HepG2 (cell line): ENCODE results near the gene LRIG3. TPM values are rescaled to one million over a fixed set of nuclear protein-coding genes. Genes with fewer than 3 reads are reported as not detected.

ENCODE experiments used
- BCL6 ChIP-seq: IDR thresholded peaks from 2 replicates; pipeline ENCODE4 v1.6.1; 2016; ENCODE audit warnings: missing genetic modification reagents, missing compliant biosample characterization
- CBX2 ChIP-seq, 2 experiments: fragments of 200-600 bp in 1 of 2; sonication (generic); formaldehyde crosslinking in 1 of 2; IDR thresholded peaks; 2 replicates each; pipeline versions ENCODE4 v1.7.0 to v1.8.1; 2018 to 2022; ENCODE audit warnings: low read depth in 2 of 2, low read length in 1 of 2, mild to moderate bottlenecking in 1 of 2, missing genetic modification reagents in 1 of 2
- ELF3 ChIP-seq: IDR thresholded peaks from 2 replicates; pipeline ENCODE4 v1.6.1; 2016; ENCODE audit warnings: missing genetic modification reagents, missing compliant biosample characterization
- EZH2 ChIP-seq: conservative IDR thresholded peaks from 2 replicates; pipeline ENCODE4 v1.6.1; 2012; ENCODE audit warnings: mild to moderate bottlenecking, low read depth, low read length, moderate library complexity
- FOXJ3 ChIP-seq: sonication (generic); formaldehyde crosslinking; IDR thresholded peaks from 2 replicates; pipeline ENCODE4 v1.4.0; 2020; ENCODE audit warnings: missing genetic modification reagents, mild to moderate bottlenecking, borderline replicate concordance
- GTF3A ChIP-seq: sonication (generic); formaldehyde crosslinking; conservative IDR thresholded peaks from 2 replicates; pipeline ENCODE4 v1.4.0; 2020; ENCODE audit warnings: mild to moderate bottlenecking, missing genetic modification reagents
- KDM6A ChIP-seq: IDR thresholded peaks from 2 replicates; pipeline ENCODE4 v1.6.1; 2016; ENCODE audit warnings: low read depth
- MIER3 ChIP-seq: IDR thresholded peaks from 2 replicates; pipeline ENCODE4 v1.6.1; 2016; ENCODE audit warnings: missing compliant biosample characterization, borderline replicate concordance
- MIXL1 ChIP-seq: IDR thresholded peaks from 2 replicates; pipeline ENCODE4 v1.6.1; 2016
- MZF1 ChIP-seq: sonication (generic); formaldehyde crosslinking; IDR thresholded peaks from 2 replicates; pipeline ENCODE4 v1.8.1; 2023; ENCODE audit warnings: mild to moderate bottlenecking, missing genetic modification reagents, borderline replicate concordance
- PCBP2 ChIP-seq: fragments of 200-400 bp; formaldehyde crosslinking; optimal IDR thresholded peaks from 2 replicates; pipeline ENCODE3; 2018; ENCODE audit warnings: low read length, low read depth; ENCODE audit not compliant: poor library complexity, severe bottlenecking
- SALL1 ChIP-seq: sonication (generic); formaldehyde crosslinking; IDR thresholded peaks from 2 replicates; pipeline ENCODE4 v1.8.0; 2022; ENCODE audit warnings: mild to moderate bottlenecking, missing genetic modification reagents
- SOX5 ChIP-seq: IDR thresholded peaks from 2 replicates; pipeline ENCODE4 v1.6.1; 2016; ENCODE audit warnings: borderline replicate concordance
- STAG1 ChIP-seq: sonication (generic); formaldehyde crosslinking; IDR thresholded peaks from 2 replicates; pipeline ENCODE4 v1.4.0; 2020; ENCODE audit warnings: missing genetic modification reagents
- ZFP1 ChIP-seq: IDR thresholded peaks from 2 replicates; pipeline ENCODE4 v1.6.1; 2016
- ZFP37 ChIP-seq: sonication (generic); formaldehyde crosslinking; IDR thresholded peaks from 2 replicates; pipeline ENCODE4 v1.4.0; 2020; ENCODE audit warnings: missing genetic modification reagents, borderline replicate concordance
- ZNF136 ChIP-seq: sonication (generic); formaldehyde crosslinking; IDR thresholded peaks from 2 replicates; pipeline ENCODE4 v1.8.1; 2022; ENCODE audit warnings: low read depth, mild to moderate bottlenecking, moderate library complexity, missing genetic modification reagents
- ZNF33B ChIP-seq: sonication (generic); formaldehyde crosslinking; IDR thresholded peaks from 2 replicates; pipeline ENCODE4 v1.5.1; 2020; ENCODE audit warnings: mild to moderate bottlenecking, missing genetic modification reagents
- ZNF616 ChIP-seq: sonication (generic); formaldehyde crosslinking; IDR thresholded peaks from 2 replicates; pipeline ENCODE4 v1.5.0; 2020; ENCODE audit warnings: low read depth, mild to moderate bottlenecking, missing genetic modification reagents
- polyA plus RNA-seq, 8 experiments: library from polyadenylated mRNA; depleted of rRNA in 3 of 8; stranded (reverse) in 7 of 8; unstranded in 1 of 8; fragments of >200 nt; fragmentation: Illumina TruSeq in 4 of 8; extraction: Trizol in 4 of 8; gene quantifications; 2 replicates each; pipeline versions ENCODE4 v1.2.1 to v1.2.3, GENCODE V29; 2011 to 2016; ENCODE audit warnings: low read depth in 4 of 8, missing spikeins in 1 of 8, mixed read lengths in 1 of 8; ENCODE audit not compliant: insufficient read depth in 1 of 8
- total RNA-seq, 5 experiments: library from RNA; depleted of rRNA; stranded (reverse); fragments of >200 nt; fragmentation: Illumina TruSeq; extraction: Trizol; gene quantifications; 2 replicates each; pipeline ENCODE4 v1.2.3, GENCODE V29; 2016; ENCODE audit warnings: low read depth in 1 of 5
- TF ChIP-seq, protein P1 (sequence below): sonication (generic); formaldehyde crosslinking; IDR thresholded peaks from 2 replicates; pipeline ENCODE4 v1.4.0; 2020; ENCODE audit warnings: missing genetic modification reagents, borderline replicate concordance
- TF ChIP-seq, protein P2 (sequence below): sonication (generic); formaldehyde crosslinking; IDR thresholded peaks from 2 replicates; pipeline ENCODE4 v1.5.1; 2020; ENCODE audit warnings: missing genetic modification reagents, mild to moderate bottlenecking, borderline replicate concordance
- TF ChIP-seq, protein P3 (sequence below), 2 experiments: fragments of 450-650 bp in 1 of 2; sonication (generic) in 1 of 2; formaldehyde crosslinking; IDR thresholded peaks; 2 replicates each; pipeline versions ENCODE4 v1.5.0 to v1.8.0; 2020 to 2022; ENCODE audit warnings: mild to moderate bottlenecking in 1 of 2, missing genetic modification reagents in 1 of 2
- TF ChIP-seq, protein P4 (sequence below): sonication (generic); formaldehyde crosslinking; IDR thresholded peaks from 2 replicates; pipeline ENCODE4 v1.4.0; 2020; ENCODE audit warnings: missing genetic modification reagents, mild to moderate bottlenecking, borderline replicate concordance

The LRIG3 gene
- total and polyA plus RNA-seq, 2 of the 13 experiments (the other 11 are each of a cell fraction or from before 2014, with no cell fraction given) = 7.7 to 17.4 TPM

DNA sequence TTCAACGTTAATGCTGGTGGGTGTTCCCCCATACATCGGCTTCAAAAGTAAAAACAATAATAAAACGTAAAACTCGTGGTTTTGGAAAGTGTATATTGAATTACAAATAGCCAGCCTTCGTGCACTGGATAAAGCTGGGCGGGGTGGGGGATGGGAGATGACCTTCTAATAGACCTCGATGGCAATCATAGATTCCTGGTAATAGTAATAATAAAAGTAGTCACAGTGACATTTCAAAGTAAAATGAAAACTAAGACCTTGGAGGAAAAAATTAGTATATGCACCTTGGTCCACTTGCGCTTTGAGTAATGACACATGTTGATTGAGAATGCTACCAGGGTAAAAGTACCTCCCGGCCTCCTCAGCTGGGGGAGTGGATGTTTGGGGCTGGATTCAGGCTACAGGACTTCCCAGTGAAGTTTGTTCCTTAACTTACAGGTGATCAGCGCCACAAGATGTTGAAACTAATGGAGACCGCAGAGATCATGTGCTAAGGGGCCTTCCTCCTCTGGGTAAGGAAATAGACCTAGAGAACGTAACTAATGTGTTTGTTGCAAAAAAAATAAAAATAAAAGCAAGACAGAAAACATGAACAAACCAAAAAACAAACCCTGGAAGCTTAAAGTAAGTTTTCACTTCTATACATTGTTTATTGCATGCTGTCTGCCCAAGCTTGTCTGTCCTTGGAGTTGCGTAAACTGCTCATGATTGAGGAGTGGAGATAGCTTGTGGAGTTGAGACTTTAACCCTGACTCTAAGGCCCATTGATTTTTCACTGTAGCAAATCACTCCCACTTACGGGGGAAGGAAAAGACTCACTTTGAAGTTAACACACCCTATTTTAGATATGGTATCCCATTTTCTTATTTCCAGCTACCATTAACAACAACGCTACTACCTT lies 907 bp upstream of the LRIG3 start (continued):
- TF ChIP-seq, protein P1, sequence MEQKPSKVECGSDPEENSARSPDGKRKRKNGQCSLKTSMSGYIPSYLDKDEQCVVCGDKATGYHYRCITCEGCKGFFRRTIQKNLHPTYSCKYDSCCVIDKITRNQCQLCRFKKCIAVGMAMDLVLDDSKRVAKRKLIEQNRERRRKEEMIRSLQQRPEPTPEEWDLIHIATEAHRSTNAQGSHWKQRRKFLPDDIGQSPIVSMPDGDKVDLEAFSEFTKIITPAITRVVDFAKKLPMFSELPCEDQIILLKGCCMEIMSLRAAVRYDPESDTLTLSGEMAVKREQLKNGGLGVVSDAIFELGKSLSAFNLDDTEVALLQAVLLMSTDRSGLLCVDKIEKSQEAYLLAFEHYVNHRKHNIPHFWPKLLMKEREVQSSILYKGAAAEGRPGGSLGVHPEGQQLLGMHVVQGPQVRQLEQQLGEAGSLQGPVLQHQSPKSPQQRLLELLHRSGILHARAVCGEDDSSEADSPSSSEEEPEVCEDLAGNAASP (CRISPR knock-in tag) = 0 out of 2 replicates have a peak, but pooled peaks have one; percentile 12
- TF ChIP-seq MIER3 (CRISPR knock-in tag) (peak; percentile 57; the same call in 1 of the 2 replicates), ELF3 (no peak), GTF3A (CRISPR knock-in tag) (no peak), ZNF136 (CRISPR knock-in tag) (no peak), MIXL1 (CRISPR knock-in tag) (0 out of 2 replicates have a peak, but pooled peaks have one; percentile 18), ZFP1 (no peak), BCL6 (CRISPR knock-in tag) (0 out of 2 replicates have a peak, but pooled peaks have one; percentile 57), ZFP37 (no peak), SOX5 (CRISPR knock-in tag) (0 out of 2 replicates have a peak, but pooled peaks have one; percentile 20), ZNF33B (CRISPR knock-in tag) (no peak), KDM6A (peak; percentile 63; the same call in 1 of the 2 replicates), EZH2 (no peak), FOXJ3 (CRISPR knock-in tag) (peak; percentile 45; the same call in 1 of the 2 replicates), MZF1 (CRISPR knock-in tag) (no peak), CBX2 (IDR thresholded peaks at IDR 0.05; ENCODE audit: low read depth, low read length) (no peak), CBX2 (CRISPR knock-in tag; IDR thresholded peaks at IDR 0.05; ENCODE audit: low read depth) (no peak), STAG1 (CRISPR knock-in tag) (no peak), SALL1 (CRISPR knock-in tag) (peak; percentile 37; the same call in 1 of the 2 replicates), PCBP2 (no peak), ZNF616 (CRISPR knock-in tag) (no peak)
- TF ChIP-seq, protein P2, sequence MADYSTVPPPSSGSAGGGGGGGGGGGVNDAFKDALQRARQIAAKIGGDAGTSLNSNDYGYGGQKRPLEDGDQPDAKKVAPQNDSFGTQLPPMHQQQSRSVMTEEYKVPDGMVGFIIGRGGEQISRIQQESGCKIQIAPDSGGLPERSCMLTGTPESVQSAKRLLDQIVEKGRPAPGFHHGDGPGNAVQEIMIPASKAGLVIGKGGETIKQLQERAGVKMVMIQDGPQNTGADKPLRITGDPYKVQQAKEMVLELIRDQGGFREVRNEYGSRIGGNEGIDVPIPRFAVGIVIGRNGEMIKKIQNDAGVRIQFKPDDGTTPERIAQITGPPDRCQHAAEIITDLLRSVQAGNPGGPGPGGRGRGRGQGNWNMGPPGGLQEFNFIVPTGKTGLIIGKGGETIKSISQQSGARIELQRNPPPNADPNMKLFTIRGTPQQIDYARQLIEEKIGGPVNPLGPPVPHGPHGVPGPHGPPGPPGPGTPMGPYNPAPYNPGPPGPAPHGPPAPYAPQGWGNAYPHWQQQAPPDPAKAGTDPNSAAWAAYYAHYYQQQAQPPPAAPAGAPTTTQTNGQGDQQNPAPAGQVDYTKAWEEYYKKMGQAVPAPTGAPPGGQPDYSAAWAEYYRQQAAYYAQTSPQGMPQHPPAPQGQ (CRISPR knock-in tag) = no peak
- TF ChIP-seq, protein P3, sequence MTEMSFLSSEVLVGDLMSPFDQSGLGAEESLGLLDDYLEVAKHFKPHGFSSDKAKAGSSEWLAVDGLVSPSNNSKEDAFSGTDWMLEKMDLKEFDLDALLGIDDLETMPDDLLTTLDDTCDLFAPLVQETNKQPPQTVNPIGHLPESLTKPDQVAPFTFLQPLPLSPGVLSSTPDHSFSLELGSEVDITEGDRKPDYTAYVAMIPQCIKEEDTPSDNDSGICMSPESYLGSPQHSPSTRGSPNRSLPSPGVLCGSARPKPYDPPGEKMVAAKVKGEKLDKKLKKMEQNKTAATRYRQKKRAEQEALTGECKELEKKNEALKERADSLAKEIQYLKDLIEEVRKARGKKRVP (CRISPR knock-in tag; IDR thresholded peaks at IDR 0.05) = no peak
- TF ChIP-seq, protein P4, sequence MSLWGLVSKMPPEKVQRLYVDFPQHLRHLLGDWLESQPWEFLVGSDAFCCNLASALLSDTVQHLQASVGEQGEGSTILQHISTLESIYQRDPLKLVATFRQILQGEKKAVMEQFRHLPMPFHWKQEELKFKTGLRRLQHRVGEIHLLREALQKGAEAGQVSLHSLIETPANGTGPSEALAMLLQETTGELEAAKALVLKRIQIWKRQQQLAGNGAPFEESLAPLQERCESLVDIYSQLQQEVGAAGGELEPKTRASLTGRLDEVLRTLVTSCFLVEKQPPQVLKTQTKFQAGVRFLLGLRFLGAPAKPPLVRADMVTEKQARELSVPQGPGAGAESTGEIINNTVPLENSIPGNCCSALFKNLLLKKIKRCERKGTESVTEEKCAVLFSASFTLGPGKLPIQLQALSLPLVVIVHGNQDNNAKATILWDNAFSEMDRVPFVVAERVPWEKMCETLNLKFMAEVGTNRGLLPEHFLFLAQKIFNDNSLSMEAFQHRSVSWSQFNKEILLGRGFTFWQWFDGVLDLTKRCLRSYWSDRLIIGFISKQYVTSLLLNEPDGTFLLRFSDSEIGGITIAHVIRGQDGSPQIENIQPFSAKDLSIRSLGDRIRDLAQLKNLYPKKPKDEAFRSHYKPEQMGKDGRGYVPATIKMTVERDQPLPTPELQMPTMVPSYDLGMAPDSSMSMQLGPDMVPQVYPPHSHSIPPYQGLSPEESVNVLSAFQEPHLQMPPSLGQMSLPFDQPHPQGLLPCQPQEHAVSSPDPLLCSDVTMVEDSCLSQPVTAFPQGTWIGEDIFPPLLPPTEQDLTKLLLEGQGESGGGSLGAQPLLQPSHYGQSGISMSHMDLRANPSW = no peak
